Esophagus muscularis mucosa (tissue), 4 donors: ENCODE data around the gene ANKRD17.

Experiments
- CTCF ChIP-seq, 3 experiments: fragments of 200-600 bp in 2 of 3; fragments of 450-650 bp in 1 of 3; sonication (generic) in 2 of 3; IDR thresholded peaks; one replicate each; pipeline ENCODE4 v1.5.1; 2017 to 2019; ENCODE audit warnings: antibody characterized with exemption in 3 of 3, mild to moderate bottlenecking in 2 of 3, moderate library complexity in 1 of 3
- EP300 ChIP-seq: sonication (generic); formaldehyde crosslinking; IDR thresholded peaks from one replicate; pipeline ENCODE4 v1.6.1; 2017; ENCODE audit warnings: antibody characterized with exemption
- POLR2A ChIP-seq: fragments of 450-650 bp; IDR thresholded peaks from one replicate; pipeline ENCODE4 v1.6.1; 2017; ENCODE audit warnings: antibody characterized with exemption, moderate library complexity, mild to moderate bottlenecking, low read depth
- POLR2AphosphoS5 ChIP-seq, 2 donors: sonication (generic); formaldehyde crosslinking; IDR thresholded peaks; one replicate each; pipeline ENCODE4 v1.6.1; 2017; ENCODE audit warnings: antibody characterized with exemption in 2 of 2

- TF ChIP-seq CTCF (IDR thresholded peaks at IDR 0.05) = no peak
- TF ChIP-seq POLR2A = no peak
- TF ChIP-seq POLR2AphosphoS5 (IDR thresholded peaks at IDR 0.05) = no peak
- no peak for TF ChIP-seq EP300
Observed at GRCh38 chr4:73131281-73131680, 127.3 kb downstream of the ANKRD17 start.
